SK-N-SH (cell line): ENCODE data around the gene OCA2. TPM values are rescaled to one million over a fixed set of nuclear protein-coding genes. Genes with fewer than 3 reads are reported as not detected.

Source experiments
- CTCF ChIA-PET: fragments of 300-600, 350-600 bp; formaldehyde crosslinking; extraction: SDS; loops from one replicate; lab custom pipeline; 2021; lab: Yijun Ruan, JAX
- POLR2A ChIA-PET: fragments of 350-600 bp; sonication (Branson Sonifier 250); formaldehyde crosslinking; extraction: SDS; loops from one replicate; lab custom pipeline; 2020; ENCODE audit warnings: antibody characterized with exemption, inconsistent platforms; lab: Yijun Ruan, JAX
- DNase-seq: peaks from one replicate; pipeline ENCODE4 v3.0.0; 2012
- H2AFZ ChIP-seq: fragments of 200-600 bp; sonication (generic); 2 replicates; pipeline ENCODE4 v1.8.1; 2016; ENCODE audit warnings: antibody characterized with exemption, mild to moderate bottlenecking, low read depth
- H3F3A ChIP-seq: fragments of 200-600 bp; sonication (generic); replicated peaks from 2 replicates; pipeline ENCODE3; 2016; ENCODE audit warnings: antibody characterized with exemption, mild to moderate bottlenecking; ENCODE audit not compliant: insufficient read depth
- H3K27ac ChIP-seq, 2 experiments: fragments of 200-500 bp in 1 of 2; fragments of 200-600 bp in 1 of 2; sonication (Bioruptor generic) in 1 of 2; sonication (generic), shearing (Covaris generic) in 1 of 2; 2 replicates each; pipeline versions ENCODE4 v1.5.1 to v1.6.1; 2014 to 2016; ENCODE audit warnings: low read depth in 2 of 2, inconsistent platforms in 1 of 2, low read length in 1 of 2, mild to moderate bottlenecking in 1 of 2, mixed read lengths in 1 of 2
- H3K27me3 ChIP-seq: fragments of 200-600 bp; sonication (generic), shearing (Covaris generic); 2 replicates; pipeline ENCODE4 v1.6.1; 2016; ENCODE audit warnings: mixed run types; ENCODE audit not compliant: insufficient read depth
- H3K36me3 ChIP-seq, 2 experiments: fragments of 200-500 bp in 1 of 2; fragments of 200-600 bp in 1 of 2; sonication (Bioruptor generic) in 1 of 2; sonication (generic) in 1 of 2; replicated peaks in 1 of 2; 2 replicates each; pipeline versions ENCODE3 to v1.5.1; 2014 to 2016; ENCODE audit warnings: low read length in 1 of 2, mild to moderate bottlenecking in 1 of 2; ENCODE audit not compliant: insufficient read depth in 2 of 2, control insufficient read depth in 1 of 2
- H3K4me1 ChIP-seq, 2 experiments: fragments of 200-500 bp in 1 of 2; fragments of 200-600 bp in 1 of 2; sonication (Bioruptor generic) in 1 of 2; sonication (generic), shearing (Covaris generic) in 1 of 2; 2 replicates each; pipeline versions ENCODE4 v1.5.1 to v1.6.1; 2014 to 2016; ENCODE audit warnings: low read depth in 1 of 2, low read length in 1 of 2, mixed run types in 1 of 2; ENCODE audit not compliant: insufficient read depth in 2 of 2, control insufficient read depth in 1 of 2
- H3K4me2 ChIP-seq: fragments of 200-600 bp; sonication (generic), shearing (Covaris generic); 2 replicates; pipeline ENCODE4 v1.6.1; 2017; ENCODE audit warnings: mixed run types
- H3K4me3 ChIP-seq, 2 experiments: fragments of 200-500 bp in 1 of 2; fragments of 200-600 bp in 1 of 2; sonication (Bioruptor generic) in 1 of 2; sonication (generic), shearing (Covaris generic) in 1 of 2; 2 replicates each; pipeline versions ENCODE4 v1.5.1 to v1.8.1; 2014 to 2016; ENCODE audit warnings: low read depth in 2 of 2, inconsistent platforms in 1 of 2, low read length in 1 of 2, mild to moderate bottlenecking in 1 of 2, mixed read lengths in 1 of 2, moderate library complexity in 1 of 2
- H3K79me2 ChIP-seq: fragments of 200-600 bp; sonication (generic); 2 replicates; pipeline ENCODE4 v1.8.1; 2017; ENCODE audit warnings: mild to moderate bottlenecking; ENCODE audit not compliant: insufficient read depth
- H3K9ac ChIP-seq: fragments of 200-600 bp; sonication (generic); 2 replicates; pipeline ENCODE4 v1.6.1; 2017; ENCODE audit warnings: mixed run types
- H3K9me2 ChIP-seq: fragments of 200-600 bp; sonication (generic); 2 replicates; pipeline ENCODE4 v1.6.1; 2017; ENCODE audit warnings: mixed run types
- H3K9me3 ChIP-seq: fragments of 200-600 bp; sonication (generic); 2 replicates; pipeline ENCODE4 v1.6.1; 2017; ENCODE audit warnings: mixed run types, mild to moderate bottlenecking, moderate library complexity
- H4K20me1 ChIP-seq: fragments of 200-600 bp; sonication (generic); 2 replicates; pipeline ENCODE4 v1.6.1; 2017; ENCODE audit warnings: mild to moderate bottlenecking, mixed run types; ENCODE audit not compliant: insufficient read depth
- CHD2 ChIP-seq: fragments of 150-350 bp; IDR thresholded peaks from 2 replicates; pipeline ENCODE4 v1.6.1; 2018; ENCODE audit warnings: low read length; ENCODE audit not compliant: partially characterized antibody
- EZH2phosphoT487 ChIP-seq: fragments of 200-600 bp; sonication (generic); IDR thresholded peaks from 2 replicates; pipeline ENCODE4 v1.6.1; 2017; ENCODE audit warnings: low read depth, mixed run types, mild to moderate bottlenecking, antibody characterized with exemption, moderate library complexity, borderline replicate concordance
- FOSL2 ChIP-seq: IDR thresholded peaks from 2 replicates; pipeline ENCODE4 v1.4.0; 2012; ENCODE audit warnings: low read depth, mild to moderate bottlenecking, moderate library complexity, borderline replicate concordance
- FOXJ3 ChIP-seq: sonication (generic); formaldehyde crosslinking; IDR thresholded peaks from 2 replicates; pipeline ENCODE4 v1.5.1; 2020; ENCODE audit warnings: mild to moderate bottlenecking, missing genetic modification reagents
- GABPA ChIP-seq: IDR thresholded peaks from 2 replicates; pipeline ENCODE4 v1.4.0; 2012; ENCODE audit warnings: low read depth, mild to moderate bottlenecking
- MEF2A ChIP-seq: IDR thresholded peaks from 2 replicates; pipeline ENCODE4 v1.4.0; 2012; ENCODE audit warnings: low read depth, borderline replicate concordance
- NFIC ChIP-seq: IDR thresholded peaks from 2 replicates; pipeline ENCODE4 v1.4.0; 2012; ENCODE audit warnings: borderline replicate concordance
- NRF1 ChIP-seq: IDR thresholded peaks from 2 replicates; pipeline ENCODE4 v1.6.1; 2012; ENCODE audit warnings: low read depth, mild to moderate bottlenecking, low read length
- RAD21 ChIP-seq: IDR thresholded peaks from 2 replicates; pipeline ENCODE4 v1.6.1; 2012; ENCODE audit warnings: mild to moderate bottlenecking, low read length
- RFX5 ChIP-seq: IDR thresholded peaks from 2 replicates; pipeline ENCODE4 v1.6.1; 2012; ENCODE audit warnings: mild to moderate bottlenecking, improper control_type of control experiment, low read length
- RXRA ChIP-seq: IDR thresholded peaks from 2 replicates; pipeline ENCODE4 v1.4.0; 2012; ENCODE audit warnings: low read depth, mild to moderate bottlenecking, borderline replicate concordance
- TAF1 ChIP-seq: IDR thresholded peaks from 2 replicates; pipeline ENCODE4 v1.6.1; 2012; ENCODE audit warnings: low read depth, mild to moderate bottlenecking, low read length, moderate library complexity, borderline replicate concordance
- TCF12 ChIP-seq: IDR thresholded peaks from 2 replicates; pipeline ENCODE4 v1.4.0; 2012
- TEAD4 ChIP-seq: IDR thresholded peaks from 2 replicates; pipeline ENCODE4 v1.4.0; 2012; ENCODE audit warnings: mild to moderate bottlenecking, borderline replicate concordance; ENCODE audit not compliant: insufficient read depth
- WGBS: methylation state at CpG from one replicate; pipeline ENCODE4 v1.1.6; 2017; ENCODE audit warnings: low lambda C conversion rate; 5-methylcytosine and 5-hydroxymethylcytosine counted together
- polyA plus RNA-seq, 3 experiments: library from polyadenylated mRNA; depleted of rRNA; stranded (reverse); fragments of >200 nt; gene quantifications; 2 replicates each; pipeline ENCODE4 v1.2.3, GENCODE V29; 2012
- TF ChIP-seq, protein P1 (sequence below): IDR thresholded peaks from 2 replicates; pipeline ENCODE4; 2012
- TF ChIP-seq, protein P2 (sequence below): fragments of 200-600 bp; sonication (generic); IDR thresholded peaks from 2 replicates; pipeline ENCODE4 v1.6.1; 2017; ENCODE audit warnings: antibody characterized with exemption, mild to moderate bottlenecking, moderate library complexity
- TF ChIP-seq, protein P3 (sequence below): IDR thresholded peaks from 2 replicates; pipeline ENCODE4 v1.4.0; 2012; ENCODE audit warnings: low read depth, borderline replicate concordance

Gene OCA2
- polyA plus RNA-seq, 1 of the 3 experiments (the other 2 are of a cell fraction): 0.16 TPM

DNA sequence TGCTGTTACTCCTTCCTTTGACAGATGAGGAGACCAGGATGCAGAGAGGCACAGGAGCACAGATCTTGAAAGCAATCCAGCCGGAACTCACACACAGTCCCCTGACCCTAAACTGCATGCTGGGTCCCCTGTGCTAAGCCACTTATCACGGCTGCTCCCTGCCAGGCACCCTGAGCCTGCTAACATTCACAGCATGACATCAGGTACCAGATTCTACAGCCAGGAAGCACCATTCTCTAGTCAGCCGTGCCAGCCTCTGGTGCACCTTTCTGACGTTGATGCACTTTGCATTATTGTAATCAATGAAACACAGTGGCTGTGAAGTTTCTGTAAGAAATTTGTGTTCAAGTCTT is 247.3 kb downstream of the OCA2 start:
- Histone ChIP-seq H3K9ac (no peak overlapping the region), H3F3A (no peaks in the 10 kb centered on the region), H3K27me3 (no peaks in the 10 kb centered on the region), H3K9me2 (no peaks in the 10 kb centered on the region), H3K4me1 (no peaks in the 10 kb centered on the region; a peak in 1 of 4 replicates), H2AFZ (no peak overlapping the region), H3K9me3 (no peaks in the 10 kb centered on the region; the same call in 1 of the 2 replicates), H3K4me2 (no peak overlapping the region), H4K20me1 (no peaks in the 10 kb centered on the region), H3K36me3 (no peaks in the 10 kb centered on the region), H3K4me3 (no peak overlapping the region), H3K27ac (no peak overlapping the region), H3K79me2 (no peaks in the 10 kb centered on the region)
- 12% methylated on average over 2 of the region's 4 CpGs for WGBS
- TF ChIP-seq RFX5 (no peak), RXRA (no peak), RAD21 (no peak), TCF12 (no peak), CHD2 (no peak), MEF2A (no peak), FOSL2 (no peak), NRF1 (no peak), NFIC (no peak), TAF1 (no peak), FOXJ3 (CRISPR knock-in tag) (no peak), GABPA (no peak), EZH2phosphoT487 (no peak), TEAD4 (no peak)
- TF ChIP-seq, protein P1, sequence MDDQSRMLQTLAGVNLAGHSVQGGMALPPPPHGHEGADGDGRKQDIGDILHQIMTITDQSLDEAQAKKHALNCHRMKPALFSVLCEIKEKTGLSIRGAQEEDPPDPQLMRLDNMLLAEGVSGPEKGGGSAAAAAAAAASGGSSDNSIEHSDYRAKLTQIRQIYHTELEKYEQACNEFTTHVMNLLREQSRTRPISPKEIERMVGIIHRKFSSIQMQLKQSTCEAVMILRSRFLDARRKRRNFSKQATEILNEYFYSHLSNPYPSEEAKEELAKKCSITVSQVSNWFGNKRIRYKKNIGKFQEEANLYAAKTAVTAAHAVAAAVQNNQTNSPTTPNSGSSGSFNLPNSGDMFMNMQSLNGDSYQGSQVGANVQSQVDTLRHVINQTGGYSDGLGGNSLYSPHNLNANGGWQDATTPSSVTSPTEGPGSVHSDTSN: no peak
- TF ChIP-seq, protein P2, sequence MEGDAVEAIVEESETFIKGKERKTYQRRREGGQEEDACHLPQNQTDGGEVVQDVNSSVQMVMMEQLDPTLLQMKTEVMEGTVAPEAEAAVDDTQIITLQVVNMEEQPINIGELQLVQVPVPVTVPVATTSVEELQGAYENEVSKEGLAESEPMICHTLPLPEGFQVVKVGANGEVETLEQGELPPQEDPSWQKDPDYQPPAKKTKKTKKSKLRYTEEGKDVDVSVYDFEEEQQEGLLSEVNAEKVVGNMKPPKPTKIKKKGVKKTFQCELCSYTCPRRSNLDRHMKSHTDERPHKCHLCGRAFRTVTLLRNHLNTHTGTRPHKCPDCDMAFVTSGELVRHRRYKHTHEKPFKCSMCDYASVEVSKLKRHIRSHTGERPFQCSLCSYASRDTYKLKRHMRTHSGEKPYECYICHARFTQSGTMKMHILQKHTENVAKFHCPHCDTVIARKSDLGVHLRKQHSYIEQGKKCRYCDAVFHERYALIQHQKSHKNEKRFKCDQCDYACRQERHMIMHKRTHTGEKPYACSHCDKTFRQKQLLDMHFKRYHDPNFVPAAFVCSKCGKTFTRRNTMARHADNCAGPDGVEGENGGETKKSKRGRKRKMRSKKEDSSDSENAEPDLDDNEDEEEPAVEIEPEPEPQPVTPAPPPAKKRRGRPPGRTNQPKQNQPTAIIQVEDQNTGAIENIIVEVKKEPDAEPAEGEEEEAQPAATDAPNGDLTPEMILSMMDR: no peak
- TF ChIP-seq, protein P3, sequence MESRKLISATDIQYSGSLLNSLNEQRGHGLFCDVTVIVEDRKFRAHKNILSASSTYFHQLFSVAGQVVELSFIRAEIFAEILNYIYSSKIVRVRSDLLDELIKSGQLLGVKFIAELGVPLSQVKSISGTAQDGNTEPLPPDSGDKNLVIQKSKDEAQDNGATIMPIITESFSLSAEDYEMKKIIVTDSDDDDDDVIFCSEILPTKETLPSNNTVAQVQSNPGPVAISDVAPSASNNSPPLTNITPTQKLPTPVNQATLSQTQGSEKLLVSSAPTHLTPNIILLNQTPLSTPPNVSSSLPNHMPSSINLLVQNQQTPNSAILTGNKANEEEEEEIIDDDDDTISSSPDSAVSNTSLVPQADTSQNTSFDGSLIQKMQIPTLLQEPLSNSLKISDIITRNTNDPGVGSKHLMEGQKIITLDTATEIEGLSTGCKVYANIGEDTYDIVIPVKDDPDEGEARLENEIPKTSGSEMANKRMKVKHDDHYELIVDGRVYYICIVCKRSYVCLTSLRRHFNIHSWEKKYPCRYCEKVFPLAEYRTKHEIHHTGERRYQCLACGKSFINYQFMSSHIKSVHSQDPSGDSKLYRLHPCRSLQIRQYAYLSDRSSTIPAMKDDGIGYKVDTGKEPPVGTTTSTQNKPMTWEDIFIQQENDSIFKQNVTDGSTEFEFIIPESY: no peak
- ChIA-PET CTCF (no interaction called here), POLR2A (no interaction called here)
- DNase-seq: no peak
